K562 (cell line): ENCODE measurements around the gene ADAMTS14. TPM values are rescaled to one million over a fixed set of nuclear protein-coding genes. Genes with fewer than 3 reads are reported as not detected.
A peak's percentile ranks its signal among the peaks of the same experiment; 100 is the strongest.

Experiments
- ATAC-seq: fragments of 200-7000 bp; cut with Tn5 transposase; 3 replicates; pipeline ENCODE4 v1.9.1; 2020; ENCODE audit warnings: moderate library complexity
- BruUV-seq: library from RNA; stranded (reverse); fragments of 400-500 nt; replicated peaks from 2 replicates; lab custom pipeline; 2021; lab: Mats Ljungman, UMichigan
- CTCF ChIA-PET: fragments of 300-600 bp; formaldehyde crosslinking; extraction: SDS; loops from one replicate; lab custom pipeline; 2021; ENCODE audit warnings: low intra/inter-chr PET ratio; lab: Yijun Ruan, JAX
- POLR2A ChIA-PET: fragments of 300-600, 350-650 bp; sonication (Branson Sonifier 250); formaldehyde crosslinking; extraction: SDS; loops from one replicate; lab custom pipeline; 2021; ENCODE audit warnings: antibody characterized with exemption, inconsistent platforms; lab: Yijun Ruan, JAX
- DNase-seq, 4 experiments: peaks; one replicate each; pipeline versions ENCODE4 v3.0.0 to v3.0.0-alpha.2; 2011 to 2018; ENCODE audit warnings: low spot score in 3 of 4, mixed read lengths in 3 of 4; ENCODE audit errors: extremely low read depth in 1 of 4
- FAIRE-seq: peaks from 2 replicates; lab custom pipeline; 2011; peaks lifted over from hg19 to GRCh38; lab: Jason Lieb, UNC
- H2AFZ ChIP-seq: 2 replicates; pipeline ENCODE4 v1.6.0; 2011; ENCODE audit warnings: low read depth, low read length, control low read depth, inconsistent platforms
- H3K27ac ChIP-seq: fragments of 200-600 bp; 3 replicates; pipeline ENCODE4 v1.8.0; 2011; ENCODE audit warnings: low read depth, mild to moderate bottlenecking, control low read depth, inconsistent platforms, low read length, moderate library complexity, mixed read lengths; ENCODE audit errors: extremely low read depth
- H3K27me3 ChIP-seq, 2 experiments: fragments of 300-600 bp in 1 of 2; 2 replicates in 1 of 2; 3 replicates in 1 of 2; pipeline versions ENCODE4 v1.6.0 to v1.8.0; 2011; ENCODE audit warnings: inconsistent platforms in 2 of 2, low read length in 2 of 2, mild to moderate bottlenecking in 1 of 2, mixed read lengths in 1 of 2, moderate library complexity in 1 of 2; ENCODE audit not compliant: control insufficient read depth in 2 of 2, insufficient read depth in 2 of 2
- H3K36me3 ChIP-seq: fragments of 300-600 bp; 3 replicates; pipeline ENCODE4 v1.8.0; 2011; ENCODE audit warnings: mild to moderate bottlenecking, low read length, inconsistent platforms; ENCODE audit not compliant: control insufficient read depth, insufficient read depth
- H3K4me1 ChIP-seq, 2 experiments: fragments of 200-600 bp in 1 of 2; replicated peaks in 1 of 2; 2 replicates in 1 of 2; 3 replicates in 1 of 2; pipeline versions ENCODE4 v1.5.1 to v1.8.0; 2011; ENCODE audit warnings: inconsistent platforms in 2 of 2, low read length in 2 of 2, mild to moderate bottlenecking in 1 of 2, mixed read lengths in 1 of 2, moderate library complexity in 1 of 2; ENCODE audit not compliant: control insufficient read depth in 2 of 2, insufficient read depth in 2 of 2
- H3K4me2 ChIP-seq: 2 replicates; pipeline ENCODE4 v1.6.1; 2011; ENCODE audit warnings: low read length, control low read depth, inconsistent platforms, mixed read lengths; ENCODE audit not compliant: insufficient read depth
- H3K4me3 ChIP-seq: fragments of 200-600 bp; sonication (generic), shearing (Covaris generic); 2 replicates; pipeline ENCODE4 v1.5.1; 2016; ENCODE audit warnings: control low read depth, inconsistent platforms
- H3K79me2 ChIP-seq: fragments of 200-600 bp; 3 replicates; pipeline ENCODE4 v1.8.0; 2011; ENCODE audit warnings: low read length, inconsistent platforms; ENCODE audit not compliant: control insufficient read depth, insufficient read depth
- H3K9ac ChIP-seq, 2 experiments: 2 replicates each; pipeline versions ENCODE4 v1.6.0 to v1.6.1; 2011; ENCODE audit warnings: low read depth in 2 of 2, low read length in 2 of 2, control low read depth in 1 of 2, inconsistent platforms in 1 of 2, mild to moderate bottlenecking in 1 of 2, mixed read lengths in 1 of 2; ENCODE audit not compliant: insufficient read depth in 1 of 2
- H3K9me1 ChIP-seq: one replicate; pipeline ENCODE4 v1.6.0; 2011; ENCODE audit warnings: inconsistent platforms, mild to moderate bottlenecking, low read length, moderate library complexity; ENCODE audit not compliant: control insufficient read depth, insufficient read depth
- H3K9me3 ChIP-seq: replicated peaks from 2 replicates; pipeline ENCODE4 v1.5.1; 2011; ENCODE audit warnings: low read depth, low read length, inconsistent platforms; ENCODE audit not compliant: control insufficient read depth, insufficient read depth
- H4K20me1 ChIP-seq: replicated peaks from 2 replicates; pipeline ENCODE4 v1.6.1; 2011; ENCODE audit warnings: low read length, inconsistent platforms, mixed read lengths; ENCODE audit not compliant: control insufficient read depth, insufficient read depth
- CBX2 ChIP-seq: fragments of 200-600 bp; sonication (generic); IDR thresholded peaks from one replicate; pipeline ENCODE4 v1.6.1; 2012; ENCODE audit warnings: mild to moderate bottlenecking, low read length, inconsistent platforms; ENCODE audit not compliant: insufficient read depth, poor library complexity, severe bottlenecking
- FOXA3 ChIP-seq, 2 experiments: fragments of 450-650 bp in 1 of 2; sonication (generic) in 1 of 2; formaldehyde crosslinking; IDR thresholded peaks in 1 of 2; conservative IDR thresholded peaks in 1 of 2; 2 replicates each; pipeline versions ENCODE4 v1.4.0 to v1.8.0; 2020 to 2022; ENCODE audit warnings: mild to moderate bottlenecking in 2 of 2, missing genetic modification reagents in 1 of 2
- JUN ChIP-seq, 2 experiments: sonication (generic) in 1 of 2; formaldehyde crosslinking in 1 of 2; IDR thresholded peaks; 2 replicates each; pipeline versions ENCODE4 v1.6.1 to v1.8.0; 2012 to 2022; ENCODE audit warnings: borderline replicate concordance in 2 of 2, mild to moderate bottlenecking in 2 of 2, improper control_type of control experiment in 1 of 2, low read depth in 1 of 2, low read length in 1 of 2, missing genetic modification reagents in 1 of 2
- PURB ChIP-seq: sonication (generic); formaldehyde crosslinking; IDR thresholded peaks from 2 replicates; pipeline ENCODE4 v1.9.0; 2021; ENCODE audit warnings: low read depth, mild to moderate bottlenecking, missing genetic modification reagents
- TEAD1 ChIP-seq, 2 experiments: fragments of 450-650 bp in 1 of 2; sonication (generic) in 1 of 2; formaldehyde crosslinking; IDR thresholded peaks; 2 replicates each; pipeline versions ENCODE4 v1.4.0 to v1.8.0; 2020 to 2022; ENCODE audit warnings: mild to moderate bottlenecking in 2 of 2, missing genetic modification reagents in 1 of 2
- ZNF23 ChIP-seq: fragments of 250-450 bp; sonication (Bioruptor Pico); IDR thresholded peaks from 2 replicates; pipeline ENCODE4 v1.4.0; 2020; ENCODE audit warnings: mild to moderate bottlenecking
- WGBS: fragments of 100-300 bp; shearing (Covaris generic); methylation state at CpG from one replicate; pipeline ENCODE4 v1.1.6; 2016; ENCODE audit warnings: low coverage, mixed read lengths; ENCODE audit not compliant: insufficient coverage; ENCODE audit errors: missing lambda C conversion rate; 5-methylcytosine and 5-hydroxymethylcytosine counted together
- in situ Hi-C: fragments of 300-500 bp; cut with MboI; formaldehyde crosslinking; loops from 4 replicates; pipeline ENCODE4 v1.15.0; 2018; ENCODE audit warnings: inconsistent platforms, mixed read lengths
- intact Hi-C: fragments of 100-400 bp; cut with micrococcal nuclease; formaldehyde crosslinking; loops from 2 replicates; pipeline ENCODE4 v1.14.2; 2022
- polyA plus RNA-seq, 8 experiments: library from polyadenylated mRNA; depleted of rRNA in 4 of 8; stranded (reverse) in 5 of 8; unstranded in 3 of 8; fragments of >200 nt; fragmentation: Nextera tagmentation in 2 of 8; fragmentation: Illumina TruSeq in 1 of 8; extraction: Ambion mirVana in 2 of 8; extraction: Trizol in 1 of 8; gene quantifications; 2 replicates each; pipeline versions ENCODE4 v1.2.1 to v1.2.3, GENCODE V29; 2011 to 2014; ENCODE audit warnings: inconsistent platforms in 1 of 8, missing spikeins in 1 of 8
- total RNA-seq, 7 experiments: library from RNA; depleted of rRNA in 6 of 7; stranded (reverse); fragments of >200 nt in 6 of 7; fragmentation: Illumina TruSeq in 2 of 7; extraction: Trizol in 2 of 7; gene quantifications; 2 replicates each; pipeline versions ENCODE4 v1.2.1 to v1.2.3, GENCODE V29; 2011 to 2021; ENCODE audit warnings: low replicate concordance in 1 of 7
- TF ChIP-seq, protein P1 (sequence below), 2 experiments: fragments of 450-650 bp in 1 of 2; IDR thresholded peaks; 2 replicates each; pipeline ENCODE4 v1.6.1; 2011 to 2017; ENCODE audit warnings: low read depth in 2 of 2, antibody characterized with exemption in 1 of 2, borderline replicate concordance in 1 of 2, low read length in 1 of 2, mild to moderate bottlenecking in 1 of 2, mixed read lengths in 1 of 2; ENCODE audit not compliant: control insufficient read depth in 1 of 2
- TF ChIP-seq, protein P2 (sequence below): sonication (generic); formaldehyde crosslinking; IDR thresholded peaks from 2 replicates; pipeline ENCODE4 v1.8.0; 2022; ENCODE audit warnings: mild to moderate bottlenecking, missing genetic modification reagents
- TF ChIP-seq, protein P3 (sequence below): sonication (generic); formaldehyde crosslinking; IDR thresholded peaks from 2 replicates; pipeline ENCODE4 v1.9.0; 2022; ENCODE audit warnings: mild to moderate bottlenecking, missing genetic modification reagents

Gene ADAMTS14
- total and polyA plus RNA-seq, 9 of the 15 experiments (the other 6 are each of a cell fraction or from before 2014, with no cell fraction given) = 0.04 to 37.4 (median 15.9) TPM

DNA sequence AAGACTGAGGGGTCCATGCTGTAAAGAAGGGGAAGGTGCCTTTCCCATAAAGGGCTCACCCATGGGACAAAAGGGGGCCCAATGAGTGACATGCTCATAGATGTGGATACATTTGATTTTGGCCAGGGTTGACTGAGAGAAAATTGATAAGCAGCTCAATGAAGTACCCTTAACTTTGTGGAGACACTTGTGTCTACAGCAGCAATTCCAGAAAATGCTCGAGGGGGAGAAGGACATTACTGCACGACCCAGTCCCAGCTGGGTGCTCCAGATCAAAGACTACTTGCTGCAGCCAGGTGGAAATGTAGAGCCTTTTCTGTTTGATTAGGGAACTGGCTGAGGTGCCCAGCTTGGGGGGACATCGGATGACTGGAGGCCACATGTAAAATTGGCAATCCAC lies 22.2 kb upstream of the ADAMTS14 start:
- ATAC-seq = no peak
- in situ Hi-C loops = no loop called here

More for the DNA sequence above, 22.2 kb upstream of the ADAMTS14 start:
- Histone ChIP-seq H2AFZ (no peak overlapping the region), H3K9me3 (peaks cover 48% of the 10 kb centered on the region), H3K79me2 (no peaks in the 10 kb centered on the region), H3K27ac (peak overlapping the region; percentile 66; the same call in 2 of the 3 replicates), H4K20me1 (no peaks in the 10 kb centered on the region), H3K9me1 (no peaks in the 10 kb centered on the region), H3K9ac (no peak overlapping the region), H3K4me2 (peak overlapping the region; percentile 13; the same call in 1 of the 2 replicates), H3K27me3 (no peaks in the 10 kb centered on the region), H3K36me3 (no peaks in the 10 kb centered on the region), H3K4me1 (peaks cover 10 to 38% of the 10 kb centered on the region in 2 experiments; a peak in 4 of 5 replicates), H3K4me3 (no peak overlapping the region)
- no TSS peak for BruUV-seq
- intact Hi-C loops = no loop called here
- DNase-seq = no peak
- TF ChIP-seq, protein P1, sequence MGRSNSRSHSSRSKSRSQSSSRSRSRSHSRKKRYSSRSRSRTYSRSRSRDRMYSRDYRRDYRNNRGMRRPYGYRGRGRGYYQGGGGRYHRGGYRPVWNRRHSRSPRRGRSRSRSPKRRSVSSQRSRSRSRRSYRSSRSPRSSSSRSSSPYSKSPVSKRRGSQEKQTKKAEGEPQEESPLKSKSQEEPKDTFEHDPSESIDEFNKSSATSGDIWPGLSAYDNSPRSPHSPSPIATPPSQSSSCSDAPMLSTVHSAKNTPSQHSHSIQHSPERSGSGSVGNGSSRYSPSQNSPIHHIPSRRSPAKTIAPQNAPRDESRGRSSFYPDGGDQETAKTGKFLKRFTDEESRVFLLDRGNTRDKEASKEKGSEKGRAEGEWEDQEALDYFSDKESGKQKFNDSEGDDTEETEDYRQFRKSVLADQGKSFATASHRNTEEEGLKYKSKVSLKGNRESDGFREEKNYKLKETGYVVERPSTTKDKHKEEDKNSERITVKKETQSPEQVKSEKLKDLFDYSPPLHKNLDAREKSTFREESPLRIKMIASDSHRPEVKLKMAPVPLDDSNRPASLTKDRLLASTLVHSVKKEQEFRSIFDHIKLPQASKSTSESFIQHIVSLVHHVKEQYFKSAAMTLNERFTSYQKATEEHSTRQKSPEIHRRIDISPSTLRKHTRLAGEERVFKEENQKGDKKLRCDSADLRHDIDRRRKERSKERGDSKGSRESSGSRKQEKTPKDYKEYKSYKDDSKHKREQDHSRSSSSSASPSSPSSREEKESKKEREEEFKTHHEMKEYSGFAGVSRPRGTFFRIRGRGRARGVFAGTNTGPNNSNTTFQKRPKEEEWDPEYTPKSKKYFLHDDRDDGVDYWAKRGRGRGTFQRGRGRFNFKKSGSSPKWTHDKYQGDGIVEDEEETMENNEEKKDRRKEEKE (IDR thresholded peaks at IDR 0.05; ENCODE audit: borderline replicate concordance in 1 of 2, control insufficient read depth in 1 of 2, low read depth in 2 of 2, low read length in 1 of 2) = no peak
- TF ChIP-seq FOXA3 (CRISPR knock-in tag; conservative IDR thresholded peaks at IDR 0.05 in 1 of 2, IDR thresholded peaks at IDR 0.05 in 1 of 2) = peak in 1 of 2 experiments; percentile 50; a peak in 1 of 4 replicates
- TF ChIP-seq, protein P2, sequence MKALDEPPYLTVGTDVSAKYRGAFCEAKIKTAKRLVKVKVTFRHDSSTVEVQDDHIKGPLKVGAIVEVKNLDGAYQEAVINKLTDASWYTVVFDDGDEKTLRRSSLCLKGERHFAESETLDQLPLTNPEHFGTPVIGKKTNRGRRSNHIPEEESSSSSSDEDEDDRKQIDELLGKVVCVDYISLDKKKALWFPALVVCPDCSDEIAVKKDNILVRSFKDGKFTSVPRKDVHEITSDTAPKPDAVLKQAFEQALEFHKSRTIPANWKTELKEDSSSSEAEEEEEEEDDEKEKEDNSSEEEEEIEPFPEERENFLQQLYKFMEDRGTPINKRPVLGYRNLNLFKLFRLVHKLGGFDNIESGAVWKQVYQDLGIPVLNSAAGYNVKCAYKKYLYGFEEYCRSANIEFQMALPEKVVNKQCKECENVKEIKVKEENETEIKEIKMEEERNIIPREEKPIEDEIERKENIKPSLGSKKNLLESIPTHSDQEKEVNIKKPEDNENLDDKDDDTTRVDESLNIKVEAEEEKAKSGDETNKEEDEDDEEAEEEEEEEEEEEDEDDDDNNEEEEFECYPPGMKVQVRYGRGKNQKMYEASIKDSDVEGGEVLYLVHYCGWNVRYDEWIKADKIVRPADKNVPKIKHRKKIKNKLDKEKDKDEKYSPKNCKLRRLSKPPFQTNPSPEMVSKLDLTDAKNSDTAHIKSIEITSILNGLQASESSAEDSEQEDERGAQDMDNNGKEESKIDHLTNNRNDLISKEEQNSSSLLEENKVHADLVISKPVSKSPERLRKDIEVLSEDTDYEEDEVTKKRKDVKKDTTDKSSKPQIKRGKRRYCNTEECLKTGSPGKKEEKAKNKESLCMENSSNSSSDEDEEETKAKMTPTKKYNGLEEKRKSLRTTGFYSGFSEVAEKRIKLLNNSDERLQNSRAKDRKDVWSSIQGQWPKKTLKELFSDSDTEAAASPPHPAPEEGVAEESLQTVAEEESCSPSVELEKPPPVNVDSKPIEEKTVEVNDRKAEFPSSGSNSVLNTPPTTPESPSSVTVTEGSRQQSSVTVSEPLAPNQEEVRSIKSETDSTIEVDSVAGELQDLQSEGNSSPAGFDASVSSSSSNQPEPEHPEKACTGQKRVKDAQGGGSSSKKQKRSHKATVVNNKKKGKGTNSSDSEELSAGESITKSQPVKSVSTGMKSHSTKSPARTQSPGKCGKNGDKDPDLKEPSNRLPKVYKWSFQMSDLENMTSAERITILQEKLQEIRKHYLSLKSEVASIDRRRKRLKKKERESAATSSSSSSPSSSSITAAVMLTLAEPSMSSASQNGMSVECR (CRISPR knock-in tag) = peak; percentile 27; the same call in 1 of the 2 replicates
- TF ChIP-seq, protein P3, sequence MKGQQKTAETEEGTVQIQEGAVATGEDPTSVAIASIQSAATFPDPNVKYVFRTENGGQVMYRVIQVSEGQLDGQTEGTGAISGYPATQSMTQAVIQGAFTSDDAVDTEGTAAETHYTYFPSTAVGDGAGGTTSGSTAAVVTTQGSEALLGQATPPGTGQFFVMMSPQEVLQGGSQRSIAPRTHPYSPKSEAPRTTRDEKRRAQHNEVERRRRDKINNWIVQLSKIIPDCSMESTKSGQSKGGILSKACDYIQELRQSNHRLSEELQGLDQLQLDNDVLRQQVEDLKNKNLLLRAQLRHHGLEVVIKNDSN (CRISPR knock-in tag) = peak; percentile 30; the same call in 1 of the 2 replicates
- no peak for TF ChIP-seq ZNF23 (CRISPR knock-in tag)
- no peak for TF ChIP-seq JUN (IDR thresholded peaks at IDR 0.05; ENCODE audit: borderline replicate concordance, low read depth, low read length)
- TF ChIP-seq JUN (CRISPR knock-in tag; IDR thresholded peaks at IDR 0.05; ENCODE audit: borderline replicate concordance) = peak; percentile 56; the same call in 1 of the 2 replicates
- TF ChIP-seq PURB = no peak
- TF ChIP-seq CBX2 = no peak
- TF ChIP-seq TEAD1 (CRISPR knock-in tag; IDR thresholded peaks at IDR 0.05) = 0 out of 4 replicates have a peak, but pooled peaks of 1 of the 2 experiments have one; percentile 34
- ChIA-PET CTCF (no interaction called here), POLR2A (no interaction called here)
- WGBS = 43% methylated on average over 3 of the region's 3 CpGs
- no peak for FAIRE-seq
